Endothelial cell of umbilical vein (primary cell): ENCODE measurements around the gene NELFB.

Source experiments
- CTCF ChIP-seq, 2 donors: IDR thresholded peaks; 1 replicate in 1 of 2; 2 replicates in 1 of 2; pipeline ENCODE4 v1.5.1; 2011; ENCODE audit warnings: low read length in 2 of 2, mild to moderate bottlenecking in 2 of 2, moderate library complexity in 2 of 2, control low read depth in 1 of 2, inconsistent platforms in 1 of 2, low read depth in 1 of 2; ENCODE audit not compliant: insufficient read depth in 1 of 2; ENCODE audit errors: extremely low read depth in 1 of 2
- EZH2 ChIP-seq: IDR thresholded peaks from 2 replicates; pipeline ENCODE4 v1.6.1; 2012; ENCODE audit warnings: borderline replicate concordance, low read depth, mild to moderate bottlenecking, moderate library complexity, low read length, inconsistent platforms; ENCODE audit not compliant: severe bottlenecking
- JUN ChIP-seq: IDR thresholded peaks from 2 replicates; pipeline ENCODE4 v1.6.1; 2011; ENCODE audit warnings: borderline replicate concordance, low read depth; ENCODE audit not compliant: insufficient read length, insufficient read depth
- MAX ChIP-seq: IDR thresholded peaks from 2 replicates; pipeline ENCODE4 v1.6.1; 2011; ENCODE audit not compliant: insufficient read depth, insufficient read length
- MYC ChIP-seq: IDR thresholded peaks from one replicate; pipeline ENCODE4 v1.6.1; 2011; ENCODE audit warnings: mild to moderate bottlenecking, low read depth, low read length
- POLR2A ChIP-seq: IDR thresholded peaks from 2 replicates; pipeline ENCODE4 v1.6.1; 2012; ENCODE audit warnings: low read depth, mild to moderate bottlenecking, control low read depth, low read length
- POLR2AphosphoS5 ChIP-seq: IDR thresholded peaks from 2 replicates; pipeline ENCODE4 v1.6.1; 2012; ENCODE audit warnings: low read depth, mild to moderate bottlenecking, control low read depth, low read length, moderate library complexity; ENCODE audit not compliant: insufficient read depth

GRCh38 chr9:137219757-137220316 is 35.3 kb upstream of the NELFB start:
- TF ChIP-seq POLR2A (no peak), CTCF (IDR thresholded peaks at IDR 0.05; ENCODE audit: extremely low read depth in 1 of 2, insufficient read depth in 1 of 2, low read depth in 1 of 2, low read length in 2 of 2) (no peak), POLR2AphosphoS5 (no peak), EZH2 (no peak), MAX (no peak), MYC (no peak), JUN (no peak)
